DMS53 treated with DMSO at 0.1 percent for 48 hours (cell line): Measurements from ENCODE around the gene ULBP2.
"Not testable (repeated sequence)": the region's sequence is repeated elsewhere in the genome, so short reads cannot be mapped to it uniquely, and the experiment has no call there.

Experiments
- DNase-seq: peaks from one replicate; lab custom pipeline; 2025; ENCODE audit not compliant: unreplicated experiment; lab: John Stamatoyannopoulos, UW

The ULBP2 gene

GRCh38 chr6:149948616-149949015 is 6.8 kb downstream of the ULBP2 start:
- no peak for DNase-seq

- DNase-seq = no peak
These were observed 8.6 kb downstream of the ULBP2 start for GRCh38 chr6:149950423-149950822.

- no peak for DNase-seq
These were observed 9.3 kb downstream of the ULBP2 start for GRCh38 chr6:149951096-149951495.

- no peak for DNase-seq
These were observed 9.8 kb downstream of the ULBP2 start for GRCh38 chr6:149951626-149952025.

- DNase-seq = not testable (repeated sequence)
These were observed 11.6 kb downstream of the ULBP2 start for GRCh38 chr6:149953390-149953789.

GRCh38 chr6:149953934-149954327 is 12.1 kb downstream of the ULBP2 start:
- DNase-seq = not testable (repeated sequence)

GRCh38 chr6:149954328-149954983 is 12.6 kb downstream of the ULBP2 start:
- not testable (repeated sequence) for DNase-seq

GRCh38 chr6:149954984-149955653 is 13.3 kb downstream of the ULBP2 start:
- DNase-seq = not testable (repeated sequence)

- not testable (repeated sequence) for DNase-seq
These were observed 14.0 kb downstream of the ULBP2 start for GRCh38 chr6:149955654-149956317.

GRCh38 chr6:149958124-149958523 is 16.3 kb downstream of the ULBP2 start:
- not testable (repeated sequence) for DNase-seq

- DNase-seq = not testable (repeated sequence)
These were observed 18.0 kb downstream of the ULBP2 start for GRCh38 chr6:149959806-149960205.

GRCh38 chr6:149960488-149960887 is 18.7 kb downstream of the ULBP2 start:
- no peak for DNase-seq

GRCh38 chr6:149961728-149962425 is 20.1 kb downstream of the ULBP2 start:
- no peak for DNase-seq

- DNase-seq = no peak
These were observed 20.8 kb downstream of the ULBP2 start for GRCh38 chr6:149962461-149963211.

GRCh38 chr6:149963212-149963461 is 21.3 kb downstream of the ULBP2 start:
- peak; percentile 38 for DNase-seq

GRCh38 chr6:149963462-149964307 is 21.9 kb downstream of the ULBP2 start, which contains the start of gene ULBP1:
Gene ULBP1, plus strand, starts transcription at chr6:149963943. Its CDS starts 107 bp downstream, at chr6:149964050.
- peak; percentile 53 for DNase-seq

GRCh38 chr6:149964308-149965193 is 22.7 kb downstream of the ULBP2 start:
- no peak for DNase-seq

- no peak for DNase-seq
These were observed 23.6 kb downstream of the ULBP2 start for GRCh38 chr6:149965194-149966020.
